Activated T-cell treated with anti-CD3 and anti-CD28 coated beads, Interleukin-2, amount 50 U/mL, for 4 hours (primary cell): ENCODE data around the gene FOXI3. TPM values are rescaled to one million over a fixed set of nuclear protein-coding genes. Genes with fewer than 3 reads are reported as not detected.

Experiments used
- ATAC-seq, 2 donors: fragments of 200-7000 bp; cut with Tn5 transposase; one replicate each; pipeline ENCODE4 v1.10.0; 2021
- DNase-seq: peaks from one replicate; pipeline ENCODE4 v3.0.0-alpha.2; 2020
- H3K27me3 Mint-ChIP-seq: one replicate; pipeline ENCODE4 v1.8.0; 2021; ENCODE audit warnings: low read depth, mixed read lengths
- H3K36me3 Mint-ChIP-seq: one replicate; pipeline ENCODE4 v1.8.0; 2022; ENCODE audit warnings: mixed read lengths; ENCODE audit not compliant: insufficient read depth
- H3K4me1 Mint-ChIP-seq: one replicate; pipeline ENCODE4 v1.8.0; 2021; ENCODE audit warnings: low read depth, mixed read lengths
- H3K4me3 Mint-ChIP-seq: one replicate; pipeline ENCODE4 v1.8.0; 2021; ENCODE audit warnings: mild to moderate bottlenecking, moderate library complexity, mixed read lengths
- H3K9me3 Mint-ChIP-seq: one replicate; pipeline ENCODE4 v1.8.0; 2021; ENCODE audit warnings: mixed read lengths
- total RNA-seq, 3 donors: library from RNA; stranded (reverse); gene quantifications; one replicate each; pipeline ENCODE4 v1.2.1, GENCODE V29; 2021

Gene FOXI3
- total RNA-seq, result not detected

GRCh38 chr2:88452565-88452905 lies at the start of gene FOXI3:
TSS of gene FOXI3 (minus strand) at chr2:88452693. CDS start at chr2:88452535, 158 bp downstream.
- ATAC-seq, result peak; percentile 50 to 56
- DNase-seq, result no peak
- peak within 1 kb of the TSS; percentile 63 for H3K4me3 Mint-ChIP-seq
- H3K36me3 Mint-ChIP-seq, result no peaks in the 10 kb centered on the region
- H3K9me3 Mint-ChIP-seq, result no peaks in the 10 kb centered on the region
- peaks cover 68% of the 10 kb centered on the region for H3K27me3 Mint-ChIP-seq
- H3K4me1 Mint-ChIP-seq, result peaks cover 7% of the 10 kb centered on the region

DNA sequence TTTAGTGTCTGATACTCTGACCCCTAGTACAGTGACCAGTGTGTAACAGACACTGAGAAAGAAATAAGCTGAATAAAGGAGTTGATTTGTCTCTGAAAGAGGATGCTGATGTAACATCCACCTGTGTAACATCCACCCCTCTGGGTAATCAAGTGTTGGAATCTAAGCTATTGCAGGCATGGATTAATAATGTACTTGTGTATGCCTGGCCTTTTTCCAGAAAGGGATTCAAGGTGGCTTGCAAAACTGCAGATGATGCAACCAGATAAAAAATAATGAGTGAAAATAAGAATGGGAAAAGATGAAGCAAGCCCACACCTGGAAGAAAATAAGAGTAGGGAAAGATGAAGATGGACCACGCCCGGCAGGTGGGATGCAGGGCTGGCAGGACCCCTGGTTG lies 48.2 kb upstream of the FOXI3 start:
- H3K4me1 Mint-ChIP-seq, result no peaks in the 10 kb centered on the region
- ATAC-seq, result no peak
- H3K9me3 Mint-ChIP-seq, result peaks cover 4% of the 10 kb centered on the region
- H3K27me3 Mint-ChIP-seq, result peaks cover 7% of the 10 kb centered on the region
- H3K36me3 Mint-ChIP-seq, result no peaks in the 10 kb centered on the region
- DNase-seq, result no peak
- H3K4me3 Mint-ChIP-seq, result no peak overlapping the region

DNA sequence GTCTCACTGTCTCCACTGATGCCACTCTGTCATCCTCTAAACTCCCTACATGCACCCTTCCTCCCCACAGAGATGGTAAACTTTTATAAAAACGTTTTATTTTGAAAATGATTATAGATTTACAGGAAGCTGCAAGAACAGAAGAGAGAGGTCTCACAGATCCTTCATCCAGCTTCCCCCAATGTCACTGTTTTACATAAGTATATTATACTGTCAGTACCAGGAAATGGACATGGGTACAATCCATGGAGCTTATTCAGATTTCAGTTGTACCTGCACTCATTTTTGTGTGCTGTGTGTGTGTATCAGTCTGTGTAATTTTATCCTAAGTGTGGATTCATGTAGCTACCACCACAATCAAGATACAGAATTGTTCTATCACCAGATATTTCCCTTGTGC lies 46.7 kb upstream of the FOXI3 start:
- ATAC-seq, result no peak
- H3K4me1 Mint-ChIP-seq, result no peaks in the 10 kb centered on the region
- peaks cover 7% of the 10 kb centered on the region for H3K27me3 Mint-ChIP-seq
- peaks cover 4% of the 10 kb centered on the region for H3K9me3 Mint-ChIP-seq
- no peaks in the 10 kb centered on the region for H3K36me3 Mint-ChIP-seq
- no peak for DNase-seq
- no peak overlapping the region for H3K4me3 Mint-ChIP-seq

DNA sequence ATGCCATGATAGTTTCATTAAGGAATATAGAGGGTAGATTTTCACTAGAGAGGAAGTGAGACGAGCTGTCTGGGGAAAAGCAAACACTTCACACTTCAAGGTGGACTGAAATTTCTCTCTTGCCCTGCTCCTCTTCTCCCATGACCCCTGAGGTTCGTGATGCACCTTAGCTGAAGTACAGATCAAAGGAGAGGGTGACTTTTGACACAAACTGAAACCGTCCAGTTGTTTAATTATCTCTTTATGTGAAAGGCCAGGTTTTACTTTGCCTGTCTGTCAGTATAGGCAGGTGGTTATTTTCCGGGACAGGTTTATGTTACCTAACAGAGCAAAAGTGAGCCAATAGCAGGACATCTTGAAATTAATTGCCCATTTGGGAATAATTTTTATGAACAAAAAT lies 41.0 kb upstream of the FOXI3 start:
- Mint-ChIP-seq H3K36me3 (no peaks in the 10 kb centered on the region), H3K4me1 (no peaks in the 10 kb centered on the region), H3K27me3 (peaks cover 10% of the 10 kb centered on the region), H3K4me3 (no peak overlapping the region), H3K9me3 (no peaks in the 10 kb centered on the region)
- ATAC-seq (no peak), DNase-seq (no peak)

DNA sequence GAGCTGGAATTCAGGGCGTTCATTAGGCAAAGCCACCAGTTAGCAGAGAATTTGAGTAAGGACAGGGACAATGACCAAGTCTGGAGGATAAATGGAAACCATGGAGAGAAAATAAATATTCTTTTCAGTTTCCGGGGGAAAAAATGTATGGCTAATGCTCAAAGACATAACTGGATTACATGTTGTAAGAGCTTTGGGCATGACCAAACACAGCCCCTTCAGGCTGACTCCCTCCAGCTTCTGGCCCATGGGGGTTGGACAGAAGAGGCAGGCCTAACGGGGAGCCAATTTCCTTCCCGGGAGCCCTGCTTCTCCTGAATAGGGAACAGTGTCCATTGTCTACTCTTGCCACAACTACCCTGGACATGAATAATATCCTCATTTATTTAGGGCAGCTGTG lies 39.5 kb upstream of the FOXI3 start:
- H3K27me3 Mint-ChIP-seq, result peaks cover 10% of the 10 kb centered on the region
- H3K36me3 Mint-ChIP-seq, result no peaks in the 10 kb centered on the region
- ATAC-seq (no peak), DNase-seq (no peak)
- no peak overlapping the region for H3K4me3 Mint-ChIP-seq
- no peaks in the 10 kb centered on the region for H3K4me1 Mint-ChIP-seq
- no peaks in the 10 kb centered on the region for H3K9me3 Mint-ChIP-seq

- no peaks in the 10 kb centered on the region for H3K36me3 Mint-ChIP-seq
- no peaks in the 10 kb centered on the region for H3K4me1 Mint-ChIP-seq
- DNase-seq (no peak), ATAC-seq (no peak)
- no peak overlapping the region for H3K4me3 Mint-ChIP-seq
- no peaks in the 10 kb centered on the region for H3K9me3 Mint-ChIP-seq
- H3K27me3 Mint-ChIP-seq, result peaks cover 9% of the 10 kb centered on the region
Observed at GRCh38 chr2:88489181-88489580, 36.7 kb upstream of the FOXI3 start.

- Mint-ChIP-seq H3K4me1 (no peaks in the 10 kb centered on the region), H3K9me3 (no peaks in the 10 kb centered on the region), H3K36me3 (no peaks in the 10 kb centered on the region), H3K4me3 (no peak overlapping the region), H3K27me3 (peaks cover 12% of the 10 kb centered on the region)
- DNase-seq (no peak), ATAC-seq (no peak)
Observed at GRCh38 chr2:88483200-88483599, 30.7 kb upstream of the FOXI3 start.

DNA sequence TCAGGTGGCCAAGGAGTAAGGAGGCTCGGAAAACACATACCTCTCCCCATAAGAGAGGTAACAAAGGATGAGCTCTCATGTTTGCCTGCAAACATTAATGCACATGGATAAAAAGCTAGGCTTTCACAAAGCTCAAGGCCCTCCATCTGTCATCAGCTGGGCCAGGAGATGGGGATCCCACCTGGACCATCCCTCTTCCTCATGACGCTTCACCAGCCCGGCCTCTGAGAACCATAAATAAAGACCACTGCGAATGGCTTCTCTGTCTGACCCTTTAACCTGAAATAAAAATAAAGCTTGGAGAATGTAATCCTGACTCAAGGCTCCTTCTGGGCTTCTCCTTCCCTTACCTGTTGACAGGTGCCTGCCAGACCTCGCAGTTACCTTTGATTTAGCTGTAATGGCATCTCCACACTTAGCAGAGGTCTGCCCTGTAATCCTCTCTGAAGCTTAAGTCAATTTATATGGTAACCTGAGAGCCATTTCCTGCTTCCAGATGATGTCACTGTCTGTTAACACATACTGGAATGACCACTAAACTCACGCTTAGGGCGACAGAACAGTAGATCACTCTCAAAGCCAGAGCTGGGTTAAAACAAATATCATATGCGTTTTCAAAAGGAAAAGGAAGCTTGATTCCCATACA lies 29.3 kb upstream of the FOXI3 start:
- no peaks in the 10 kb centered on the region for H3K36me3 Mint-ChIP-seq
- no peak for DNase-seq
- H3K4me1 Mint-ChIP-seq, result no peaks in the 10 kb centered on the region
- H3K27me3 Mint-ChIP-seq, result peaks cover 17% of the 10 kb centered on the region
- no peaks in the 10 kb centered on the region for H3K9me3 Mint-ChIP-seq
- ATAC-seq, result no peak
- H3K4me3 Mint-ChIP-seq, result no peak overlapping the region

DNA sequence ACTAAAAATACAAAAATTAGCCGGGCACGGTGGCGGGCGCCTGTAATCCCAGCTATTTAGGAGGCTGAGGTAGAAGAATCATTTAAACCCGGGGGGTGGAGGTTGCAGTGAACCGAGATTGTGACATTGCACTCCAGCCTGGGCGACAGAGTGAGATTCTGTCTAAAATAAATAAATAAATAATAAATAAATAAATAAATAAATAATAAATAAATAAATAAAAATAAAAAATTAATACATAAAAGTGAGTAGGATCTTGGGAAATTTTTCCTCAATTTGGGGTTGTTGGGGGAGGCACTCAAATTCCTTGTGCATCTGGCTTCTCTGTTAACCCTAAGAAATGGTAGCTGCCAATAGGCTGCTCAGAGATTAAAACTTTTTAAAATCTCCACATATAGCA lies 20.3 kb upstream of the FOXI3 start:
- DNase-seq (no peak), ATAC-seq (no peak)
- H3K27me3 Mint-ChIP-seq, result peaks cover 13% of the 10 kb centered on the region
- no peaks in the 10 kb centered on the region for H3K9me3 Mint-ChIP-seq
- H3K36me3 Mint-ChIP-seq, result no peaks in the 10 kb centered on the region
- no peaks in the 10 kb centered on the region for H3K4me1 Mint-ChIP-seq
- no peak overlapping the region for H3K4me3 Mint-ChIP-seq

GRCh38 chr2:88471083-88471942 lies 18.8 kb upstream of the FOXI3 start:
- H3K27me3 Mint-ChIP-seq, result peaks cover 12% of the 10 kb centered on the region
- no peaks in the 10 kb centered on the region for H3K4me1 Mint-ChIP-seq
- ATAC-seq, result no peak
- no peaks in the 10 kb centered on the region for H3K36me3 Mint-ChIP-seq
- no peaks in the 10 kb centered on the region for H3K9me3 Mint-ChIP-seq
- DNase-seq, result no peak
- H3K4me3 Mint-ChIP-seq, result no peak overlapping the region

GRCh38 chr2:88469202-88470114 lies 17.0 kb upstream of the FOXI3 start:
- ATAC-seq (peak in 1 of 2 donors; percentile 34), DNase-seq (no peak)
- Mint-ChIP-seq H3K4me3 (no peak overlapping the region), H3K36me3 (no peaks in the 10 kb centered on the region), H3K9me3 (no peaks in the 10 kb centered on the region), H3K4me1 (no peaks in the 10 kb centered on the region), H3K27me3 (peaks cover 8% of the 10 kb centered on the region)

DNA sequence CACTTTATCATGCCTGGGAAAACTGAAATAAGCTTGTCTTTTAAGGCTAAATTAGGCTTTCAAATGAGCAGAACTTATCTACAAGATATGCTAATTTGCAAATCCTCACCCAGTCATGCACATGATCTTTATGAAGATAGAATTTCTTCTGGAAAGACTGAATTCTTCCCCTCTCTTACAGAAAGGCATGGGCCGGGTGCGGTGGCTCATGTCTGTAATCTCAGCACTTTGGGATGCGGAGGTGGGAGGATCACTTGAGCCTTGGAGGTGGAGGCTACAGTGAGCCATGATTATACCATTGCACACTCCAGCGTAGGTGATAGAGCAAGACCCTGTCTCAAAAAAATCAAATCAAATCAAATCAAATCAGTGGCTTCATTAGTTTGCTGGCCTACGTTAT lies 11.7 kb upstream of the FOXI3 start:
- Mint-ChIP-seq H3K4me3 (no peak overlapping the region), H3K4me1 (no peaks in the 10 kb centered on the region), H3K9me3 (no peaks in the 10 kb centered on the region), H3K36me3 (no peaks in the 10 kb centered on the region), H3K27me3 (peaks cover 7% of the 10 kb centered on the region)
- no peak for DNase-seq
- no peak for ATAC-seq

DNA sequence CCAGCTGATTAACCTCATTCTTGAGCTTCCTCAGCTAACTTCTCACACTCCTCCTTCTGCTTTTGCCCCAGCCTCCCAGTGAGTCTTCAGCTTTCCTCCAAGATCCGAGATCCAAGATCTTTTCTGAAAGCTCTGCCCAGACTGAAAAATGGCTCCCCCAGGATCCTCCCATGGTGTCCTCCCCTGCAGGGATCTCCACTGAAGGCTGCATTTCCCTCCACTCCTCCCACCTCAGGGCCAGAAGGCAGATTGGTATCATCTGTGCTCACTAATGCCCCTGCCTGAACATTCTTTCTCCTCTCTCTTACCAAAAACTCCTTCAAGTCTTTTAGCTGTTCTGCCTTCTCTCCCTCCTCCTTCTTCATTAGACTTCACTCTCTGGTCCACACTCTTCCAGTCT lies 6.1 kb upstream of the FOXI3 start:
- Mint-ChIP-seq H3K9me3 (no peaks in the 10 kb centered on the region), H3K27me3 (peaks cover 42% of the 10 kb centered on the region), H3K4me1 (peaks cover 1% of the 10 kb centered on the region), H3K4me3 (no peak overlapping the region), H3K36me3 (no peaks in the 10 kb centered on the region)
- DNase-seq, result no peak
- no peak for ATAC-seq

DNA sequence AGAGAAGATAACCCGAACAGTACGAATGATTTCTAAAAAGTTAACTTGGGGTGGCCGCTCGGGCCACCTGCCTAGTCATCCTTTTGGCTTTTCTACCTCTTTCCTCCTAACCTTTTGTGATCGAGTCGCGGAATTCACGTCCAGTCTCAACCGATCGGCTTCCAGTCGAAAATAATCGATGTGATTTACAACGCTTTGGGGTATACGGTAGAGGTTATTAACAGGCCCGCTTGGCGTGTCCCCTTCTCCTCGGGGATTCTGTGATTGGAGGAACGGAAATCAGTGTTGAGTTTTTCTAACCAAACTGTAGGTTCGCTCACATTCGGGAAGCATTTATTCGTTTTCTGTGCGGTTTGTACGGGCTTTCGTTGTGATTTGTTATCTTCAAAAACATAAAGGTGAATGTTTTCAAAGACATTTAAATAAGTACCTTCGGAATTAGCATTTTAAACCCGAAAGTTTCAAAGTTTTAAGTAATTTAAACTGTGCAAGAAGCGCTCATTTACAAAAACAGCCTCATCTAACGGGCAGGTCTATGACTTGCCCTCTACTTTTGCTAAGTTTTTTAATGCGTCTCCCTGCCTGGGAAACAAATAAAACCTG lies 588 bp upstream of the FOXI3 start:
- Mint-ChIP-seq H3K9me3 (no peaks in the 10 kb centered on the region), H3K27me3 (peaks cover 69% of the 10 kb centered on the region), H3K4me1 (peaks cover 7% of the 10 kb centered on the region), H3K4me3 (peak overlapping the region; percentile 63), H3K36me3 (no peaks in the 10 kb centered on the region)
- DNase-seq, result no peak
- ATAC-seq, result no peak
